CD1c-positive myeloid dendritic cell (primary cell): ENCODE data around the gene FBL.

ENCODE experiments used
- DNase-seq: peaks from one replicate; pipeline ENCODE4 v3.0.0-alpha.2; 2016; ENCODE audit errors: extremely low spot score

The FBL gene

DNA sequence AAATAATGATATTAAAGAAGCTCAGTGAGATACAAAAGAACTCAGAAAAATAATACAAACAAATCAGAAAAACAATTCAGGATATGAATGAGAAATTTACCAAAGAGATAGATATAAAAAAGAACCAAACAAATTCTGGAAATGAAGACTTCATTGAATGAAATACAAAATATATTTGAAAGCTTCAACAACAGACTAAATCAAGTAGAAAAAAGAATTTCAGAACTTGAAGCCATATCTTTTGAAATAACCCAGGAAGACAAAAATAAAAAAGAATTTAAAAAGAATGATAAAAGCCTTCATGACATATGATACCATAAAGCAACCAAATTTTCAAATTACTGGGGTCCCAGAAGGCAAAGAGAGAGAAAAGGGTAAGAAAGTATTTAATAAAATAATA lies 57.9 kb downstream of the FBL start:
- no peak for DNase-seq
